GM10266 (cell line): Measurements from ENCODE around the gene B4GALT4.
A peak's percentile ranks its signal among the peaks of the same experiment; 100 is the strongest.
"Not testable (repeated sequence)": the region's sequence is repeated elsewhere in the genome, so short reads cannot be mapped to it uniquely, and the experiment has no call there.

ENCODE experiments used
- DNase-seq: peaks from one replicate; pipeline ENCODE4 v3.0.0; 2012; ENCODE audit errors: extremely low spot score
- CTCF ChIP-seq: IDR thresholded peaks from 2 replicates; pipeline ENCODE4 v1.5.1; 2012; ENCODE audit warnings: mild to moderate bottlenecking, low read depth; ENCODE audit not compliant: control insufficient read depth, insufficient read depth; ENCODE audit errors: missing control alignments

The B4GALT4 gene

GRCh38 chr3:119240591-119241434, at the start of gene B4GALT4:
TSS of gene B4GALT4 (minus strand) at chr3:119240878. CDS start at chr3:119230099, 10,779 bp downstream.
- no peak for TF ChIP-seq CTCF
- peak; percentile 92 for DNase-seq

GRCh38 chr3:119289404-119289770, 48.7 kb upstream of the B4GALT4 start:
- no peak for TF ChIP-seq CTCF
- no peak for DNase-seq

- no peak for DNase-seq
Measured at GRCh38 chr3:119288669-119289403, 48.2 kb upstream of the B4GALT4 start.

GRCh38 chr3:119279584-119280243, 39.0 kb upstream of the B4GALT4 start:
- TF ChIP-seq CTCF: no peak
- no peak for DNase-seq

More at GRCh38 chr3:119288669-119289403, 48.2 kb upstream of the B4GALT4 start:
- TF ChIP-seq CTCF: no peak

GRCh38 chr3:119279101-119279554, 38.5 kb upstream of the B4GALT4 start:
- DNase-seq: no peak
- no peak for TF ChIP-seq CTCF

- DNase-seq: no peak
- no peak for TF ChIP-seq CTCF
Measured at GRCh38 chr3:119276680-119277079, 36.0 kb upstream of the B4GALT4 start.

GRCh38 chr3:119270212-119270611, 29.5 kb upstream of the B4GALT4 start:
- DNase-seq: not testable (repeated sequence)
